Smooth muscle cell (in vitro differentiated cells): ENCODE data around the gene HS3ST3B1. TPM values are rescaled to one million over a fixed set of nuclear protein-coding genes. Genes with fewer than 3 reads are reported as not detected.

Source experiments
- DNase-seq: peaks from one replicate; lab custom pipeline; 2025; ENCODE audit not compliant: unreplicated experiment; lab: John Stamatoyannopoulos, UW
- H2AFZ ChIP-seq: fragments of 200-600 bp; sonication (generic); 2 replicates; pipeline ENCODE4 v1.6.0; 2016; ENCODE audit warnings: antibody characterized with exemption, low read depth, mild to moderate bottlenecking
- H3F3A ChIP-seq: fragments of 200-600 bp; sonication (generic); 2 replicates; pipeline ENCODE4 v1.6.0; 2017; ENCODE audit warnings: antibody characterized with exemption, low read depth
- H3K27ac ChIP-seq: fragments of 200-600 bp; sonication (generic); 2 replicates; pipeline ENCODE4 v1.5.1; 2016; ENCODE audit warnings: low read depth, mild to moderate bottlenecking
- H3K27me3 ChIP-seq: fragments of 200-600 bp; sonication (generic); 2 replicates; pipeline ENCODE4 v1.6.1; 2016; ENCODE audit warnings: low read depth, mild to moderate bottlenecking
- H3K36me3 ChIP-seq: fragments of 200-600 bp; sonication (generic); 2 replicates; pipeline ENCODE4 v1.5.1; 2016; ENCODE audit warnings: low read depth
- H3K4me1 ChIP-seq: fragments of 200-600 bp; sonication (generic); 2 replicates; pipeline ENCODE4 v1.5.1; 2016; ENCODE audit warnings: low read depth
- H3K4me2 ChIP-seq: fragments of 200-600 bp; sonication (generic); 2 replicates; pipeline ENCODE4 v1.6.0; 2016; ENCODE audit warnings: mild to moderate bottlenecking
- H3K4me3 ChIP-seq: fragments of 200-600 bp; sonication (generic); 2 replicates; pipeline ENCODE4 v1.5.1; 2016; ENCODE audit warnings: mild to moderate bottlenecking
- H3K79me2 ChIP-seq: fragments of 200-600 bp; sonication (generic); 2 replicates; pipeline ENCODE4 v1.6.0; 2016; ENCODE audit warnings: low read depth, mild to moderate bottlenecking
- H3K9ac ChIP-seq: fragments of 200-600 bp; sonication (generic); 2 replicates; pipeline ENCODE4 v1.6.0; 2016; ENCODE audit warnings: low read depth
- H3K9me3 ChIP-seq: fragments of 200-600 bp; sonication (generic); replicated peaks from 2 replicates; pipeline ENCODE4 v1.5.1; 2016; ENCODE audit warnings: low read depth
- H4K20me1 ChIP-seq: fragments of 200-600 bp; sonication (generic); 2 replicates; pipeline ENCODE4 v1.6.0; 2016; ENCODE audit warnings: low read depth
- WGBS: methylation state at CpG from one replicate; pipeline ENCODE4 v1.1.7; 2016; ENCODE audit warnings: low lambda C conversion rate; 5-methylcytosine and 5-hydroxymethylcytosine counted together
- polyA plus RNA-seq: library from polyadenylated mRNA; unstranded; fragments of >200 nt; fragmentation: Nextera tagmentation; extraction: Ambion mirVana; gene quantifications from 2 replicates; pipeline ENCODE4 v1.2.1, GENCODE V29; 2016
- total RNA-seq: library from RNA; depleted of rRNA; stranded (reverse); fragments of >200 nt; gene quantifications from 2 replicates; pipeline ENCODE4 v1.2.3, GENCODE V29; 2014
- TF ChIP-seq, protein P1 (sequence below): fragments of 200-600 bp; sonication (generic); IDR thresholded peaks from 2 replicates; pipeline ENCODE4 v1.5.1; 2017; ENCODE audit warnings: borderline replicate concordance, mild to moderate bottlenecking, antibody characterized with exemption; ENCODE audit not compliant: insufficient read depth, poor library complexity, severe bottlenecking

The HS3ST3B1 gene
- total and polyA plus RNA-seq, 2 experiments from 2014 or later: 11.3 to 17.3 TPM

DNA sequence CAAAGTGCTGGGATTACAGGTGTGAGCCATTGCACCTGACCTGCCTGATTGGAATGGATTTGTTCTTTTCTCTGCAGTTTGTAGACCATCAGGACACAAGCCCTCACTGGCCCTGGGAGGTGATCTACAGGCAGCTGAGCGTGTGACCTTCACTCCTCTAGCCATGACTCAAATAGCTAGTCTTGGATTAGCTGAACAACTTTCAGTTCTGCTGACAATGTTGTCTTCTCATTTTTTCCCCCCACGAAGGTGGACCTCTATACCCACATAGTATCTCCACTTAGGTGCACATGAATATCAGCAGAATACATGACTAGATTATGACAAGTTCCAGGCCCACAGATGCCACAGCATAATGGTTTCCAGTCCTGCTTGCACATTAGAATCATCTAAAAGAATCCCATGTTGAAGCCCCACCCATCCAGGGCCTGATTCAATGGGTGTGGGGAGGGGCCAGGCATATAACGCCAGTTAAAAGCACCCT is 36.8 kb downstream of the HS3ST3B1 start:
- Histone ChIP-seq H3K4me2 (no peak overlapping the region), H3K4me1 (peaks cover 25% of the 10 kb centered on the region), H3K9me3 (no peaks in the 10 kb centered on the region), H3K4me3 (no peak overlapping the region), H4K20me1 (peaks cover 99% of the 10 kb centered on the region), H3K9ac (no peak overlapping the region), H3K27me3 (no peaks in the 10 kb centered on the region), H3K36me3 (no peaks in the 10 kb centered on the region), H3K27ac (no peak overlapping the region), H3F3A (peaks cover 9% of the 10 kb centered on the region), H2AFZ (no peak overlapping the region), H3K79me2 (peaks cover 54% of the 10 kb centered on the region)
- WGBS: 94% methylated on average over 3 of the region's 3 CpGs
- no peak for DNase-seq
- TF ChIP-seq, protein P1, sequence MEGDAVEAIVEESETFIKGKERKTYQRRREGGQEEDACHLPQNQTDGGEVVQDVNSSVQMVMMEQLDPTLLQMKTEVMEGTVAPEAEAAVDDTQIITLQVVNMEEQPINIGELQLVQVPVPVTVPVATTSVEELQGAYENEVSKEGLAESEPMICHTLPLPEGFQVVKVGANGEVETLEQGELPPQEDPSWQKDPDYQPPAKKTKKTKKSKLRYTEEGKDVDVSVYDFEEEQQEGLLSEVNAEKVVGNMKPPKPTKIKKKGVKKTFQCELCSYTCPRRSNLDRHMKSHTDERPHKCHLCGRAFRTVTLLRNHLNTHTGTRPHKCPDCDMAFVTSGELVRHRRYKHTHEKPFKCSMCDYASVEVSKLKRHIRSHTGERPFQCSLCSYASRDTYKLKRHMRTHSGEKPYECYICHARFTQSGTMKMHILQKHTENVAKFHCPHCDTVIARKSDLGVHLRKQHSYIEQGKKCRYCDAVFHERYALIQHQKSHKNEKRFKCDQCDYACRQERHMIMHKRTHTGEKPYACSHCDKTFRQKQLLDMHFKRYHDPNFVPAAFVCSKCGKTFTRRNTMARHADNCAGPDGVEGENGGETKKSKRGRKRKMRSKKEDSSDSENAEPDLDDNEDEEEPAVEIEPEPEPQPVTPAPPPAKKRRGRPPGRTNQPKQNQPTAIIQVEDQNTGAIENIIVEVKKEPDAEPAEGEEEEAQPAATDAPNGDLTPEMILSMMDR: no peak

DNA sequence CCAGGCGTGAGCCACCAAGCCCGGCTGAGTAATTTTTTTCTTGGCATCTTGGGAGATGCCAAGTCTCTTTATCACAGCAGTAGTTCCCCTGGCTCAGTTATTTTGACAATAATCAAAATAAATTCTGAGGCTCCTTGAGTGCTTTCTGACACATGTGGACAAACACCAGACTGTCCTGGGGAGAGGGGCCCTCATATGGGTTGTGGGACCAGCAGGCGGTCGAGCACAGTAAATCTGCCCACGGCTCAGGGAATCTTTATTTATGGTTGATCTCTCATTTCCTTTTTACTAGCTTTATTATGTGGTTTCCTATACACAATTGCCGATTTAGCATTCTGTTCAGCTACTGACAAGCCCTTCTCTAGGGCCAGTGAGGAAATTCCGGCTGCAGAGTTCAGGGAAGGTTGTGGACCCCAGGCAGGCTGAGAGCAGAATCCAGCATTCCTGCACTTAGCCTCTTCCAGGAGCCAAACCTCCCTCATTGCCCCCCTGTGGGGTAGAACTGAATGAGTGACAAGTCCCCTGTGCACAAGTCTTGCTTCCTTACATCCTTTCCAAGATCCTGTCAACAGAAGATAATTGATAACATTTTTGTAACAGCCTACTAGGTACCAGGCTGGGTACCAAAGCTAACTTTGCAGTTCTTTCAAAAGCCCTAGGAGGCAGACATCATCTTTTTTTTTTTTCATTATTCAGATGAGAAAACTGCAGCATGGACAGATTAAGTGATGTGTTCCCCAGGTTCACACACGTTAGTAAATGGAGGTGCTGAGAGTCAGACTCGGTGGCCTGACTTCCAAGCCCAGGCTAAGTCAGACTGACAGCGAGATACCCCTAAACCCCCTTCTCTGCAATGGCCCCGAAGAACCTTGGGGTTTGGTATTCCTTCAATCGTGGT is 40.2 kb downstream of the HS3ST3B1 start:
- Histone ChIP-seq H3K27me3 (no peaks in the 10 kb centered on the region), H3K4me2 (no peak overlapping the region), H4K20me1 (peaks cover 91% of the 10 kb centered on the region), H3K9ac (no peak overlapping the region), H2AFZ (no peak overlapping the region), H3K9me3 (no peaks in the 10 kb centered on the region), H3F3A (peaks cover 4% of the 10 kb centered on the region), H3K27ac (no peak overlapping the region), H3K4me1 (peaks cover 17% of the 10 kb centered on the region), H3K79me2 (peaks cover 38% of the 10 kb centered on the region), H3K36me3 (no peaks in the 10 kb centered on the region), H3K4me3 (no peak overlapping the region)
- 58% methylated on average over 12 of the region's 12 CpGs for WGBS
- DNase-seq: no peak
- TF ChIP-seq, protein P1: no peak

DNA sequence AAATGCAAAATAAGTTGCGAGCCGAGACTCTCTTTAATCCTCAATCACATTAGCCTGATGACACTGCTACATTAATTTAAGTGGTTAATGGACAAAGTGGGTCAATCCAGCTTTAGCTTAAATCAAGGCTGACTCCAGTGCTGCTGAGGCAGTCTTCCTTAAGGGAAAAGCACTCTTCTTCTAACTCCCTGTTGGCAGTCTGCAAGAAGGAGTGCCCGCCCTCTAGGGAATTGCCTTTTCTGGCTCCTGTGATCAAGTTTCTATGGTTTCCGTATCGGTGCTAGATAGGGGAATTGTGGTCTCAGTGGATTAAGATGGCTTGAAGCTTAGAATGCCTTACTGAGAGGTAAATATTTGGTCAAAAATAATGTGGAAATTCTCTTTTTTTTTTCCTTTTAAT is 41.0 kb downstream of the HS3ST3B1 start:
- H3K4me2 ChIP-seq: no peak overlapping the region
- no peaks in the 10 kb centered on the region for H3K36me3 ChIP-seq
- H3K4me3 ChIP-seq: no peak overlapping the region
- H3F3A ChIP-seq: no peaks in the 10 kb centered on the region
- no peak for DNase-seq
- H4K20me1 ChIP-seq: peaks cover 88% of the 10 kb centered on the region
- no peak overlapping the region for H3K9ac ChIP-seq
- H2AFZ ChIP-seq: no peak overlapping the region
- no peaks in the 10 kb centered on the region for H3K9me3 ChIP-seq
- no peak overlapping the region for H3K27ac ChIP-seq
- TF ChIP-seq, protein P1: no peak
- H3K4me1 ChIP-seq: peaks cover 17% of the 10 kb centered on the region
- H3K79me2 ChIP-seq: peaks cover 37% of the 10 kb centered on the region
- no peaks in the 10 kb centered on the region for H3K27me3 ChIP-seq
- WGBS: 48% methylated on average over 5 of the region's 5 CpGs
